NCI-H128 (cell line): ENCODE measurements around the gene AEBP1.

Source experiments
- DNase-seq: peaks from one replicate; lab custom pipeline; 2025; ENCODE audit not compliant: unreplicated experiment; lab: John Stamatoyannopoulos, UW

The AEBP1 gene

DNA sequence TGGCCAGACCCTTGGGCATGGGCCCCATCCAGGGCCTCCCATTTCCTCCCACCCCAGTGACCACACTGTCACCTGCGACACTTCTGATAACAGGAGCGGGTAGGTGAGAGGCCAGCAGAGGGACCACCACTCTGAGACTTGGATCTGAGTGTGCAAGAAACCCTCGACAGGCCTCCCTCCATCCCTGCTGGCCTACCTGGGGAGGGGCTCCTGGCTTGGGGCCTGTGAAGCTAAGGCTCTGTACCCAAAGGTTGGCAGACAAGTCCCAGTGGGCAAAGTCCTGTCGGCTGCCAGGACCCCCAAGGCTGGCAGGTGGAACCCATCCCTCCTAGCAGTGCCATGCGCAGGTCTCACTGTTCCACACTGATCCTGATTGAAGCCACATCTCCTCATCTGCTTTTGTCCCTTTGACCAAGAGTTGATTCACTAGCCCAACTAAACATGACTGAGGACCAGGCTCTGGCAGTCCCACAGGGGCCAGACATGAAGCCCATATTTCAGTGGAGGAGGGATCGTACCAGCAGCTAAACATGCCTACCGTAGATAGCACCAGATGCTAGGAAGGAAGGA lies 37.6 kb upstream of the AEBP1 start:
- no peak for DNase-seq

GRCh38 chr7:44067064-44067951 lies 36.8 kb upstream of the AEBP1 start:
- DNase-seq: no peak

DNA sequence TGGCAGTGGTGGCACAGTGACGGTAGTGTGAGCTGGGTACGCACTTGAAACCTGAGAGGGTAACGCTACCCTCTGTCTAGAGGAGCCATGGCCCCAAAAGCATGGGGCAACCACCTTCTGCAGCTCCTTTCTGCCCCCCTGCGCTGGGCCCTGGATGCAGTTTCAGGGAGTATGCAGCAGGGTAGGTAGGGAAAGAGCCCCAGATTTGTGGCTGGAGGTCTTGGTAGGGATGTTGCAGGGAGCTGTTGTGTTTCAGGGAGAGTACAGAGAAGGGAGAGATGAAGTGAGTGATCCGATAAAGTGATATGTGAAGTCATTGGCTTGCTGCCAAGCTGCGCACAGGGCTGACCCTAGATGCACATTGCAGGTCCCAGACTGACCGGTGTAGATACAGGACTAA lies 36.1 kb upstream of the AEBP1 start:
- no peak for DNase-seq

DNA sequence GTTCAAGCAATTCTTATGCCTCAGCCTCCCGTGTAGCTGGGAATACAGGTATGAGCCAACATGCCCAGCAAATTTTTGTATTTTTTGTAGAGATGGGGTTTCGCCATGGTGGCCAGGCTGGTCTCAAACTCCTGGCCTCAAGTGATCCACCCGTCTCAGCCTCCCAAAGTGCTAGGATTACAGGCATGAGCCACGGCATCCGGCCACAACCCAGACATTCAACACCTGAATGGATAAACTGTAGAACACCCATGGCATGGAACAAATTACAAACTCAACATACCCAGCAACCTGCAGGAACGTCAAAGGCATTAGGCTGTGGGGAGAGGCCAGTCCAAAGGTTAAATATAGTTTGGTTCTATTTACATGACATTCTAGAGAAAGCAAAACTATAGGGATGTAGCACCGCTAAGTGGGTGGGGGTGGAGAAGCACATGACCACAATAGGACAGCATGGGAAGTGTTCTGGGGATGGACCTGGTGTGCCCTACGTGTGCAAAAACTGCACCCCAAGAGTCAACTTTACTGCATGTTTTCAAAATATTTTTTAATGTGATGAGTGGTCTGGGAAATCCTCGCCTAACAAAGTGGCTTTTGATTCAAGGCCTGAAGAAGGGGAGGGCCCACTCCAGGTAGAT lies 32.3 kb upstream of the AEBP1 start:
- no peak for DNase-seq

- no peak for DNase-seq
Measured at GRCh38 chr7:44072364-44073231, 31.5 kb upstream of the AEBP1 start.

- DNase-seq: no peak
Measured at GRCh38 chr7:44073664-44074348, 30.3 kb upstream of the AEBP1 start.

- no peak for DNase-seq
Measured at GRCh38 chr7:44074349-44074695, 29.8 kb upstream of the AEBP1 start.

DNA sequence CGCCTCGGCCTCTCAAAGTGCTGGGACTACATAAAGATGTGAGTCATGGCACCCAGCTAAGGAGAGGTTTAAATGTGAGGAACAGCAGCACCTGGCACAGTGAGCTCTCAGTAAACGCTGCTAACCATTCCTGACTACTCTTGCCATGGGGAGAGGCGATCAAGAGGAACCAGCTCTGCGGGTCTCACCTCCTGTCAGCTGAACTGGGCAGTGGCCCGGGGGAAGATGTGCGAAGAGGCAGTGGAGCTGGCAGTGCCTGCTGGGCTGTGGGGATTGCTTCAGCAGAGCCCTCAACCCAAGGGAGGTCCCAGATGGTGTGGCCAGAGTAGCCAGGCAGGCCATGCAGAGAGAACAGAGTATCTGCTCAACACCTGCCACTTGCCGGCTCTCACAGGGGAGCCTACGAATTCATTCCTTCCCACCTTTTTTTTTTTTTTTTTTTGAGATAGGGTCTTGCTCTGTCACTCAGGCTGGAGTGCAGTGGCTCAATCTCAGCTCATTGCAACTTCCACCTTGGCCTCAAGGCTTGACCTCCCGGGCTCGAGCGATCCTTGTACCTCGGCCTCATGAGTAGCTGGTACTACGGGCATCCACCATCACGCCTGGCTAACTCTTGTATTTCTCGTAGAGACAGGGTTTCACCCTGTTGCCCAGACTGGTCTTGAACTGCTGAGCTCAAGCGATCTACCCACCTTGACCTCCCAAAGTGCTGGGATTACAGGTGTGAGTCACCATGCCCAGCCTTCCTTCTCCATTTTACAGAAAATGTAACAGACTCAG lies 28.7 kb upstream of the AEBP1 start:
- DNase-seq: no peak

- no peak for DNase-seq
Measured at GRCh38 chr7:44076101-44076895, 27.8 kb upstream of the AEBP1 start.

- no peak for DNase-seq
Measured at GRCh38 chr7:44077061-44077460, 27.1 kb upstream of the AEBP1 start.

- no peak for DNase-seq
Measured at GRCh38 chr7:44077681-44078091, 26.5 kb upstream of the AEBP1 start.

DNA sequence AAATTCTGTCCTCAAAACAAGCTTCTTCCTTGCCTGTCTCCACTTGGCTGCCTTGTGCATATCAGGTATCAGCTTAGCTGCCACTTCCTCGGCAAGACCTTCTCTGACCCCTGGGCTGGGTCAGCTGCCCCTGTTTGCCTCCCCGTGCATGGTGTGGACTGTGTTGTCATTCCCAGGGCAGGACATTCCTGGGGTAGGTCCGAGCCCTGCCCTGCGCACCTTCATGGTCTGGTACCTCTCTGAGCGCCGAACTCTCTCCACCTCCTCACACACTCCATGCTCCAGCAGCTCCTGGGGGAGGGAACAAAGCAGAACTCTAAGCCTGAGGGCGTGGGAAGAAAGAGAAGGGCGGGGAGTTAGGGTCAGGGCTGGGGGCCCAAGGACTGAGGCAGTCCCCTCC lies 25.6 kb upstream of the AEBP1 start:
- no peak for DNase-seq

GRCh38 chr7:44079331-44080021 lies 24.7 kb upstream of the AEBP1 start:
- no peak for DNase-seq

- no peak for DNase-seq
Measured at GRCh38 chr7:44080118-44080517, 24.0 kb upstream of the AEBP1 start.

- DNase-seq: no peak
Measured at GRCh38 chr7:44080686-44081265, 23.4 kb upstream of the AEBP1 start.

DNA sequence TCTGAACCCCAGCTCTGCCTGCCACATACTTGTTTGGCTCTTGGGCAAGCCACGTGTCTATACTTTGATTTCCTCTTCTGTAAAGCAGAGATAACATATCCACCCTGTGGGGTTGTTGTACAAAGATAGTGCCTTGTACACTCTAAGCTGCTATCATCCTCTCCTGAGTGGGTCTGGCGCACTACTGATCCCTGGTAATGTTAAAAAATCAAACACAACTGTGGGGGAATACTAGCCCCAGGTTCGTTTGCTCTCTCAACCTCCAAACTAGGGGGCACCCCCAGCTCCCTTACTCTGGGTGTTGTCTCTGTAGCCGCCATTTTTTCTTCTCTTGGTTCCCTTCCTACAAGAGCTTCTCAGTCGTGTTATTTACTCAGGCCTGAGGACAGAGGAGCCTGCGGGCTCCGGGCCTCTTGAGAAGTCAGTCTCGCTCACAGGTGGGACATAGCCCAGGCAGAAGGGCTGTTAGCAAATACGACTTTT lies 22.8 kb upstream of the AEBP1 start:
- DNase-seq: no peak

DNA sequence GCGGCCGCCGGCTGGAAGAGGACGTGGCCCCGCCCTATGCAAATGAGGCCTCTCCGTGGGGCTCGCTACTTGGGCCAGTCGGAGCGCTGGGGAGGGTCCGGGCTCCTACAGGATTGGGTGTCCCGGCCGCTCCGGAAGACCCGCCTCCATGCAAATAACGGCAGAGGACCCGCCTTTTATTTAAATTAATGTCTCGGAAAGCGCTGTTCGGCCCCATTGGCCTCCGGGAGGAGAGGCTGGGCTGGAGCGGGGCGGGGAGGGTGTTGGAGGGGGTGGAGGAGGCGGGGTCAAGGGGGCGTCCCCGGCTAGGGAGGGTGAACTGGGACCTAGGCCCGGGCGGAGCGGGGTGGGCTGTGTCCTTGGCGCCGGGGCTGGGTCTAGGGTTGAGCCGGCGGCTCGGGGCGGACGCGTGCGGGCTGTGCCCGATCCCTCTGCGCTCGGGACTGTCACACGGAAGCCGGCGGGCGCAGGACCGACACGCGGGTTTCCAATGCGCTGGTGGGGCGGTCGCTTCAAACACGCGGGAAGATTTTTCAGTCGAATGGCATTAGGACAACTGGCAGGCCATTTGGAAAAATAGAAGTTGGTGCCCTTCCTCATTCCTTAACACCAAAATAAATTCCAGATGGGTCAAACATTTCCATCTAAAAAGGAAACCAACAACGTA lies 21.5 kb upstream of the AEBP1 start:
- DNase-seq: peak; percentile 95

GRCh38 chr7:44083796-44084195 lies 20.3 kb upstream of the AEBP1 start:
- no peak for DNase-seq
